CD4-positive, alpha-beta T cell (primary cell): Measurements from ENCODE around the gene SHISA6. TPM values are rescaled to one million over a fixed set of nuclear protein-coding genes. Genes with fewer than 3 reads are reported as not detected.

Experiments
- ATAC-seq: fragments of 200-7000 bp; cut with Tn5 transposase; one replicate; pipeline ENCODE4 v1.10.0; 2022; ENCODE audit warnings: mild to moderate bottlenecking; ENCODE audit not compliant: poor library complexity
- CTCF ChIA-PET: fragments of 350-600 bp; sonication (Branson Sonifier 250); formaldehyde crosslinking; loops from one replicate; lab custom pipeline; 2021; ENCODE audit warnings: antibody characterized with exemption, inconsistent platforms; lab: Charles Lee
- POLR2A ChIA-PET: fragments of 350-600 bp; sonication (Branson Sonifier 250); formaldehyde crosslinking; loops from one replicate; lab custom pipeline; 2021; ENCODE audit warnings: antibody characterized with exemption, inconsistent platforms; lab: Charles Lee
- DNase-seq, 14 experiments: peaks; one replicate each; pipeline ENCODE4 v3.0.0-alpha.2; 2013 to 2020; ENCODE audit warnings: mixed read lengths in 2 of 14
- H3K27ac ChIP-seq, 2 donors: one replicate each; pipeline versions ENCODE4 v1.5.1 to v1.7.0; 2013; ENCODE audit warnings: low read length in 2 of 2, low read depth in 1 of 2, mild to moderate bottlenecking in 1 of 2
- H3K27me3 ChIP-seq, 2 experiments: 1 replicate in 1 of 2; 2 replicates in 1 of 2; pipeline versions ENCODE4 v1.6.1 to v1.7.0; 2013; ENCODE audit warnings: low read length in 2 of 2, control low read depth in 1 of 2, mild to moderate bottlenecking in 1 of 2, moderate library complexity in 1 of 2; ENCODE audit not compliant: insufficient read depth in 2 of 2, control insufficient read depth in 1 of 2
- H3K36me3 ChIP-seq: one replicate; pipeline ENCODE4 v1.6.1; 2013; ENCODE audit warnings: low read length, control low read depth; ENCODE audit not compliant: insufficient read depth
- H3K4me1 ChIP-seq: one replicate; pipeline ENCODE4 v1.6.1; 2013; ENCODE audit warnings: low read length, control low read depth; ENCODE audit not compliant: insufficient read depth
- H3K4me3 ChIP-seq: one replicate; pipeline ENCODE4 v1.5.1; 2013; ENCODE audit warnings: mild to moderate bottlenecking, low read length, moderate library complexity
- H3K9me3 ChIP-seq, 2 experiments: 1 replicate in 1 of 2; 2 replicates in 1 of 2; pipeline versions ENCODE4 v1.6.1 to v1.7.0; 2013; ENCODE audit warnings: low read length in 2 of 2, mild to moderate bottlenecking in 2 of 2, control low read depth in 1 of 2, moderate library complexity in 1 of 2; ENCODE audit not compliant: control insufficient read depth in 1 of 2, insufficient read depth in 1 of 2
- H3K27ac Mint-ChIP-seq: one replicate; pipeline ENCODE4 v1.8.0; 2020; ENCODE audit warnings: mixed read lengths
- H3K27me3 Mint-ChIP-seq: one replicate; pipeline ENCODE4 v1.8.0; 2021; ENCODE audit warnings: mixed read lengths
- H3K36me3 Mint-ChIP-seq: one replicate; pipeline ENCODE4 v1.8.0; 2021; ENCODE audit warnings: low read depth, mixed read lengths
- H3K4me1 Mint-ChIP-seq: one replicate; pipeline ENCODE4 v1.8.0; 2021; ENCODE audit warnings: low read depth, mixed read lengths
- H3K4me3 Mint-ChIP-seq: one replicate; pipeline ENCODE4 v1.8.0; 2020; ENCODE audit warnings: mild to moderate bottlenecking, mixed read lengths
- H3K9me3 Mint-ChIP-seq: one replicate; pipeline ENCODE4 v1.8.0; 2020; ENCODE audit warnings: mixed read lengths
- CTCF ChIP-seq: fragments of 200-600 bp; IDR thresholded peaks from one replicate; pipeline ENCODE4 v1.8.0; 2022; ENCODE audit warnings: antibody characterized with exemption, mild to moderate bottlenecking
- intact Hi-C, 2 experiments: fragments of 100-400 bp; cut with DNase I in 1 of 2; cut with micrococcal nuclease in 1 of 2; formaldehyde crosslinking; loops; one replicate each; pipeline versions ENCODE4 v1.15.1 to v1.9.0; 2023 to 2025; cut with DNase I, micrococcal nuclease
- total RNA-seq, 174 experiments: library from RNA in 2 of 174; stranded (reverse) in 2 of 174; gene quantifications; one replicate each; pipeline ENCODE4 v1.2.3 and lab custom pipeline; 2021 to 2026

Gene SHISA6
- total RNA-seq, 2 experiments from 2014 or later, result not detected

DNA sequence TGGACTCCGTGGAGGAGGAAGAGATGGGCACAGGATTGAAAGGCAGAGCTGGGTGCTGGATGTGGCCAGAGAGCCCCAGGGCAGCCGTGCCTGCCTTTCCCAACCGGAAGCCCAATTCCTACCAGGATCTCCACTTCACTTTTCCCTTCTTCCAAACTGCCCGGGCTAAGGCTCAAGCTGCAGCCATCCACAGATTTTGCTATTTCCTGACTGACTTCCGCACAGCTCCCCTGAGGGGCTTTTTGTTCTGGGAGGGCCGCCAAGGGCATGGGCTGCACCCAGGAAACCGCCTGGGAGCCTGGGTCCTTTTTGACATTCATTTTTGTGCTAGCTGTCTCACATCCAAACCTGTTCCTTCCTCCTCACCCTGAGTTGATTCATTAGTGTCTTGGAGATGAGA, 4.2 kb downstream of the SHISA6 start:
- CTCF ChIA-PET, result no interaction called here
- no peaks in the 10 kb centered on the region for H3K9me3 Mint-ChIP-seq

GRCh38 chr17:11245791-11246190, 4.8 kb downstream of the SHISA6 start:
- Mint-ChIP-seq H3K4me3 (no peak overlapping the region), H3K36me3 (no peaks in the 10 kb centered on the region), H3K27me3 (peaks cover 36% of the 10 kb centered on the region), H3K4me1 (no peaks in the 10 kb centered on the region), H3K27ac (no peak overlapping the region), H3K9me3 (no peaks in the 10 kb centered on the region)
- intact Hi-C loops, result no loop called here
- Histone ChIP-seq H3K27ac (no peak overlapping the region), H3K9me3 (peaks cover 0 to 28% of the 10 kb centered on the region in 2 experiments), H3K36me3 (no peaks in the 10 kb centered on the region), H3K4me1 (no peaks in the 10 kb centered on the region), H3K4me3 (no peak overlapping the region), H3K27me3 (peaks cover 5 to 22% of the 10 kb centered on the region in 2 experiments)
- DNase-seq, result no peak
- no peak for ATAC-seq
- CTCF ChIA-PET, result no interaction called here
- no peak for TF ChIP-seq CTCF
- POLR2A ChIA-PET, result no interaction called here

More for the DNA sequence above, 4.2 kb downstream of the SHISA6 start:
- no peak overlapping the region for H3K4me3 Mint-ChIP-seq
- Histone ChIP-seq H3K27ac (no peak overlapping the region), H3K9me3 (peaks cover 0 to 30% of the 10 kb centered on the region in 2 experiments), H3K36me3 (no peaks in the 10 kb centered on the region), H3K27me3 (peaks cover 5 to 22% of the 10 kb centered on the region in 2 experiments), H3K4me3 (no peak overlapping the region), H3K4me1 (no peaks in the 10 kb centered on the region)
- H3K27me3 Mint-ChIP-seq, result peaks cover 36% of the 10 kb centered on the region
- intact Hi-C loops, result no loop called here
- TF ChIP-seq CTCF, result no peak
- no peaks in the 10 kb centered on the region for H3K36me3 Mint-ChIP-seq
- H3K4me1 Mint-ChIP-seq, result no peaks in the 10 kb centered on the region
- POLR2A ChIA-PET, result no interaction called here
- ATAC-seq, result no peak
- H3K27ac Mint-ChIP-seq, result no peak overlapping the region
- no peak for DNase-seq

DNA sequence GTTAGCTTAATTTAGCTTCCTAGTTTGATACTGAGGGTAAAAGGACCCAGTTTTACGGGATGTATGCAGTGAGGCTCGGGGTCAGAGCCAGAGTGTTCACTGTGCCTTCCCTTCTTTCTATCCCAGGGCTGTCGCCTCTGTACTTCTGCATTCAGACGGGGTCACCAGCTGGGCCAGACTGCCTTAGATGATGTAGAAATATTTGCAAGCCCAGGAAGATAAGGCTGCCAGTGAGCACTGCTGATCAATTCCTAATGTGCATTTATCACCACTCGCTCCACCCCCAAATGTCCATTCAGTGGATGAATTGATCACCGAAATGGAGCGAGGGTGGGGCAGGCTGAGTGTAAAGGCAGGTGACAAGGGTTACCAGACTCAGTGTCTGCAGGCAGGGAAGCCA, 9.1 kb downstream of the SHISA6 start:
- no peaks in the 10 kb centered on the region for H3K36me3 ChIP-seq
- H3K4me1 ChIP-seq, result no peaks in the 10 kb centered on the region
- Mint-ChIP-seq H3K27me3 (peaks cover 1% of the 10 kb centered on the region), H3K4me1 (no peaks in the 10 kb centered on the region), H3K27ac (no peak overlapping the region), H3K36me3 (no peaks in the 10 kb centered on the region), H3K9me3 (peaks cover 3% of the 10 kb centered on the region), H3K4me3 (no peak overlapping the region)
- POLR2A ChIA-PET, result no interaction called here
- intact Hi-C loops, result no loop called here
- CTCF ChIA-PET, result no interaction called here
- H3K27ac ChIP-seq, result no peak overlapping the region
- H3K4me3 ChIP-seq, result no peak overlapping the region
- TF ChIP-seq CTCF, result no peak
- peaks cover 0 to 17% of the 10 kb centered on the region in 2 experiments for H3K9me3 ChIP-seq
- DNase-seq (no peak), ATAC-seq (no peak)
- H3K27me3 ChIP-seq, result no peaks in the 10 kb centered on the region
